ENCODE data around the gene WSB2. TPM values are rescaled to one million over a fixed set of nuclear protein-coding genes. Genes with fewer than 3 reads are reported as not detected.

The WSB2 gene
- total and polyA plus RNA-seq, 11 donors, result 51.8 to 162 (median 105) TPM

- TF ChIP-seq CTCF (IDR thresholded peaks at IDR 0.05), result no peak
- no peak for TF ChIP-seq POLR2A (IDR thresholded peaks at IDR 0.05)
- peaks cover 0 to 100% (median 98%) of the 10 kb centered on the region in 9 donors for H3K36me3 ChIP-seq
- DNase-seq, result no peak
- no peak overlapping the region for H3K4me3 ChIP-seq
- H3K27ac ChIP-seq, result no peak overlapping the region
- no peaks in the 10 kb centered on the region for H3K9me3 ChIP-seq
- ATAC-seq, result no peak
- intact Hi-C loops (cut with DNase I), result loop anchor here in 7 of 10 donors (10.0 kb wide), 1 partner anchor 159 kb away; no protein-coding TSS in a partner anchor
- H3K27me3 ChIP-seq, result no peaks in the 10 kb centered on the region
- WGBS, 4 donors, result 77 to 82% (median 81%) methylated on average over 5 of the region's 5 CpGs
- peaks cover 0 to 6% (median 0%) of the 10 kb centered on the region in 12 donors for H3K4me1 ChIP-seq
Measured at GRCh38 chr12:118033323-118033722, 27.7 kb downstream of the WSB2 start.

GRCh38 chr12:118032188-118032587 is 28.8 kb downstream of the WSB2 start:
- no peaks in the 10 kb centered on the region for H3K27me3 ChIP-seq
- H3K36me3 ChIP-seq, result peaks cover 0 to 100% (median 98%) of the 10 kb centered on the region in 9 donors
- WGBS, 4 donors, result 93 to 96% (median 94%) methylated on average over 7 of the region's 7 CpGs
- no peak for TF ChIP-seq CTCF (IDR thresholded peaks at IDR 0.05)
- TF ChIP-seq POLR2A (IDR thresholded peaks at IDR 0.05), result no peak
- H3K4me3 ChIP-seq, result no peak overlapping the region
- H3K27ac ChIP-seq, result no peak overlapping the region
- peaks cover 0 to 6% (median 0%) of the 10 kb centered on the region in 12 donors for H3K4me1 ChIP-seq
- intact Hi-C loops (cut with DNase I), result loop anchor here in 7 of 10 donors (10.0 kb wide), 1 partner anchor 157 kb away; no protein-coding TSS in a partner anchor
- DNase-seq (no peak), ATAC-seq (no peak)
- no peaks in the 10 kb centered on the region for H3K9me3 ChIP-seq

DNA sequence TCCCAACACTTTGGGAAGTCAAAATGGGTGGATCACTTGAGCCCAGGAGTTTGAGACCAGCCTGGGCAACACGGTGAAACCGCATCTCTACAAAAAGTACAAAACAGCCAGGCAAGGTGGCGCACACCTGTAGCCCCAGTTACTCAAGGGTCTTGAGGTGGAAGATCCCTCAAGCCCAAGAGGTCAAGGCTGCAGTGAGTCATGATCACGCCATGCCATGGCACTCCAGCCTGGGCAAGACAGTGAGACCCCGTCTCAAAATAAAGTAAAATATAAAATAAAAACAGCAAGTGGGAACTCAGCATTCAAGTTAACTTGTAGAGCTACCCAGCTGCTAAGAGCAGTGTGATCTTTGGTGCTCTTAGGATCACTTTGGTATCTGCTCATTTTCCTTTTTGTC is 31.8 kb downstream of the WSB2 start:
- Histone ChIP-seq H3K36me3 (peaks cover 0 to 98% (median 93%) of the 10 kb centered on the region in 9 donors), H3K4me3 (no peak overlapping the region), H3K4me1 (no peaks in the 10 kb centered on the region), H3K27ac (no peak overlapping the region), H3K9me3 (no peaks in the 10 kb centered on the region), H3K27me3 (no peaks in the 10 kb centered on the region)
- intact Hi-C loops (cut with DNase I), result no loop called here
- no peak for ATAC-seq
- TF ChIP-seq CTCF (IDR thresholded peaks at IDR 0.05) (no peak), POLR2A (IDR thresholded peaks at IDR 0.05) (no peak)
- 96 to 100% (median 98%) methylated on average over 5 of the region's 5 CpGs for WGBS, 4 donors
- no peak for DNase-seq

- ATAC-seq (no peak), DNase-seq (no peak)
- intact Hi-C loops (cut with DNase I), result no loop called here
- H3K4me3 ChIP-seq, result no peak overlapping the region
- H3K36me3 ChIP-seq, result peaks cover 0 to 87% (median 81%) of the 10 kb centered on the region in 9 donors
- H3K27ac ChIP-seq, result no peak overlapping the region
- 68 to 80% (median 71%) methylated on average over 4 of the region's 4 CpGs for WGBS, 4 donors
- no peaks in the 10 kb centered on the region for H3K27me3 ChIP-seq
- H3K9me3 ChIP-seq, result no peaks in the 10 kb centered on the region
- H3K4me1 ChIP-seq, result no peaks in the 10 kb centered on the region
- TF ChIP-seq CTCF (IDR thresholded peaks at IDR 0.05) (no peak), POLR2A (IDR thresholded peaks at IDR 0.05) (no peak)
Measured at GRCh38 chr12:118025168-118025567, 35.8 kb downstream of the WSB2 start.
